Mucosa of rectum (tissue), 2 donors: ENCODE results near the gene SIL1.

ENCODE experiments used
- H3K27ac ChIP-seq, 2 donors: one replicate each; pipeline ENCODE4 v1.7.0; 2013; ENCODE audit warnings: inconsistent platforms in 2 of 2, low read depth in 2 of 2, low read length in 2 of 2
- H3K27me3 ChIP-seq, 2 donors: one replicate each; pipeline ENCODE4 v1.7.0; 2013; ENCODE audit warnings: low read length in 2 of 2; ENCODE audit not compliant: control insufficient read depth in 2 of 2, insufficient read depth in 2 of 2
- H3K36me3 ChIP-seq, 2 donors: one replicate each; pipeline ENCODE4 v1.7.0; 2013; ENCODE audit warnings: low read length in 2 of 2; ENCODE audit not compliant: control insufficient read depth in 2 of 2, insufficient read depth in 2 of 2
- H3K4me1 ChIP-seq, 2 donors: one replicate each; pipeline ENCODE4 v1.7.0; 2013; ENCODE audit warnings: low read length in 2 of 2, mild to moderate bottlenecking in 1 of 2; ENCODE audit not compliant: control insufficient read depth in 2 of 2, insufficient read depth in 2 of 2
- H3K4me3 ChIP-seq, 2 donors: one replicate each; pipeline ENCODE4 v1.7.0; 2013; ENCODE audit warnings: low read length in 2 of 2
- H3K9ac ChIP-seq, 2 donors: one replicate each; pipeline ENCODE4 v1.7.0; 2013; ENCODE audit warnings: low read length in 2 of 2, low read depth in 1 of 2, mild to moderate bottlenecking in 1 of 2
- H3K9me3 ChIP-seq, 2 donors: one replicate each; pipeline ENCODE4 v1.7.0; 2013; ENCODE audit warnings: low read length in 2 of 2; ENCODE audit not compliant: control insufficient read depth in 2 of 2
- donor health status: healthy.
- donor health status: Normal muscosa, but diverticular disease.

The SIL1 gene

DNA sequence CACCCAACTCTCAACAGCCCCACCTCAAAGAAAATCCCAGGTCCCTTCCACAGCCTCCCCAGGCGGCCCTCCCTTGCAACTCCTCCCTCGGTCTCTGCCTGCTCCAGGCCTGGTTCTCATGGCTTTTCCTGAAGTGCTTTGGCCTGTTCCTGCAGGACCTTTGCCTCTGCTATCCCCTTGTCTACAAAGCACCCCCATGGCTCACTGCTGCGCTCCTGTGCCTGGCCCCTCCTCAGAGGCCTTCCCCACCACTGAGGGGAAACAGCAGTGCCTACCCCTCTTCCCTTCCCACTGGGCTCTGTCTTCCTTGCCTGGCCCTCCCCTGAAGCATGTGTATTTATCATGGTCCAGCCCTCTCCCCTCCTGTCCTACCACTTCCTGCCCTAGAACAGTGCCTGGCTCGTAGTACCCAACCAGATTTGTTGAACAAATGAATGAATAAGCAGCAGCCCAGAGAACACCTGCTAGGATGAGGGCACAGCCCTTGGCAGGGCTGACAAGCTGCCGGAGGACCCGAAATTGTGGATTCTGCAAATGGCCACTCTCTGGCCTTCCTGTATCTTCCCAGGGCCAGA, 254.5 kb downstream of the SIL1 start:
- Histone ChIP-seq H3K9ac (no peak overlapping the region), H3K36me3 (peaks cover 5 to 12% of the 10 kb centered on the region in 2 donors), H3K9me3 (no peaks in the 10 kb centered on the region), H3K27me3 (no peaks in the 10 kb centered on the region), H3K4me1 (no peaks in the 10 kb centered on the region), H3K4me3 (no peak overlapping the region), H3K27ac (no peak overlapping the region)

DNA sequence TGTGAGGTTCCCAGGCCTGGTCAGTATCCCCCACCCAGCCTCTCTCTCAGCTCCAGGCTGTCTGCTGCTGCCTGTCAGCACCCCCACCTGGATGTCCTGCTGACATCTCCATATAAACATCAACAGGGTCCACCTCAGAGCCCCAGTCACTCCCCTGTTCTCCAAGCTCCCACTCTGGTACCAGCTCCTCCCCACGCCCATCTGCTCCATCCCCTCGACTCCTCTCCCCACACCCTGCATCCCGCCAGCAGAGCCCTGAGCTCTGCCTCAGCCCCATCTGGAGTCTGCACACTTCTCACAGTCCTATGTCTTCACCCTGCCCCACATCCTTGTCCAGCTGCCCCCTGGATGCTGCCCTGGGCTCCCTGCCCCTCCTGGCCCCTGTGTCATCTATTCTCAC, 255.3 kb downstream of the SIL1 start:
- Histone ChIP-seq H3K27ac (no peak overlapping the region), H3K4me3 (no peak overlapping the region), H3K9ac (no peak overlapping the region), H3K27me3 (no peaks in the 10 kb centered on the region), H3K9me3 (no peaks in the 10 kb centered on the region), H3K4me1 (no peaks in the 10 kb centered on the region), H3K36me3 (peaks cover 5 to 11% of the 10 kb centered on the region in 2 donors)

DNA sequence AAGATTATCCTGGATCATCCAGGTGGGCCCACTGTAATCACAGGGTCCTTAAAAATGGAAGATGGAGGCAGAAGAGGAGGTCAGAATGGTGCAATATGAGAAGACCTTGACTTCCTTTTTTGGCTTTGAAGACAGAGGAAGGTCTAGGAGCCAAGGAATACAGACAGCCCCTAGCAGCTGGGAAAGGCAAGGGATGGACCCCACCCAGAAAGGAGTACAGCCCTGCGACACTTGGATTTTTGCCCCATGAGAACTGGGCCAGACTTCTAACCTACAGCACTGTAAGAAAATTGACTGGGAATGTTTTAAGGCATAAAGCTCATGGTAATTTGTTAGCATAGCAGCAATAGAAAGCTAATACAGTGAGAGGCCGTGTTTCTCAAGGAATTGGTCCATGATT, 256.1 kb downstream of the SIL1 start:
- no peak overlapping the region for H3K27ac ChIP-seq
- H3K9me3 ChIP-seq: no peaks in the 10 kb centered on the region
- H3K9ac ChIP-seq: no peak overlapping the region
- peaks cover under 1 to 3% of the 10 kb centered on the region in 2 donors for H3K36me3 ChIP-seq
- no peaks in the 10 kb centered on the region for H3K27me3 ChIP-seq
- no peak overlapping the region for H3K4me3 ChIP-seq
- no peaks in the 10 kb centered on the region for H3K4me1 ChIP-seq

DNA sequence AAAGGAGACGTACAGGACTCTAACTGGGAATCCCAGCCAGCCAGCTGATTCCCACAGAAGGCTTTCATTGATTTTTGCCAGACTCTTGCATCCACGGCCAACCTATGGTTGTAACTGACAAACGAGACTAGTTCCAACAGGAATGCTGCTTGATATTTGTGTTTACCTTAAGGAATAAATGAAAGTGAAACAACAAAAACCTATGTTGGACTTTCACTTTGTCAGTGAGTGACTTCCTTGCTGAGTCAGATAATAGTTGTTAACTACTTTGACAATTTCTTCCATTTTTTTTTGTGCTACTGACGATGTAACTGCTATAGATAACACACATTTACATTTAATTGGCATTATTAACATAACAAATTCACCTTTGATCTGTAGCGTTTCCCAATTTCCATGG, 259.6 kb downstream of the SIL1 start:
- Histone ChIP-seq H3K9me3 (no peaks in the 10 kb centered on the region), H3K9ac (no peak overlapping the region), H3K4me3 (no peak overlapping the region), H3K27me3 (no peaks in the 10 kb centered on the region), H3K36me3 (peaks cover 20 to 21% of the 10 kb centered on the region in 2 donors), H3K4me1 (no peaks in the 10 kb centered on the region), H3K27ac (no peak overlapping the region)

DNA sequence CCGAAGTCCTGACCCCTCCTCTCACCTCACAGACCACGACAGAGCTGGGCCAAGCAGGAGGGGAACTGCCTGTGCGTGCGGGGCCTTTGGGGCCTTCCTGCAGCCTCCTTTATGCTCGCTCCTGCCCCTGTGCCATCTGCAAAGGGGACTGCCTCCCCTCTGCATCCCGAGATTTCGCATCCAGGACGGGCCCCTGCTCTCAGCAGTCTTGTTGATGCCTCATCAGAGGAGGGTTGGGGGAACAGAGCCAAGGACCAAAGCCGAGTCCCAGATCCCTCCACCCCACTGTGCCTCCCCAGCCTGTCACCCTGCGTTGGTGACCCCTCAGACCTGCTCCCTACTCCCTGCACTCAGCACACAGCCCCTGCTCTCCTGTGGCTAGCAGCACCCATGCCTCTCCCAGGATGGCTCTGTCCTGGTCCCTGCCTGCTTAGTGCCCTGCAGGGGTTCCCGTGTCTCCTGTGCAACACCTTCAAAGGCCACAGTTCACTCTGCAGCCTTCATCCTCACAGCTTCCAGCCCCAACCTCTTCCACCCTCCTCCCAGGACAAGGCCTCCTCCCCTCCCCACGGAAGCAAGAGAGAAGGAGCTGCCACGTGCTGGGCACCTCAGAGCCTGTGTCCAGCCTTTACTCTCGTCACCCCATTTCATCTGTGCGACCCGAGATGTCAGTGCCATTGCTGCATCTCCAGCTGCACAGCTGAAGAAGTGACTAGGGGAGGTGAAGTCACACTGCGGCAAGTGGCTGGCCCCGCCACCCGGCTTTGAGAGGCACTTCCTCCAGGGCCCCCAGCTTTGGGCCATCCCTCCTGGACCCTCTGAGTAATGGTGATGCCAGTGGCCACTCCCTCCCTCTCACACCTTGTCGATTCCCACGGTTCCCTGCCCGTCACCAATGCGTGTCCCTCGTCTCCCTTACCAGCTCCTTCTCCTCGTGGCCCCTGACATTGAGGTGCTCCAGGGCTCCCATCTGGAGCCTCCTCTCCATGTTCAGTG, 260.5 kb downstream of the SIL1 start:
- Histone ChIP-seq H3K9ac (no peak overlapping the region), H3K27me3 (no peaks in the 10 kb centered on the region), H3K9me3 (no peaks in the 10 kb centered on the region), H3K27ac (no peak overlapping the region), H3K36me3 (peaks cover 28 to 29% of the 10 kb centered on the region in 2 donors), H3K4me3 (no peak overlapping the region), H3K4me1 (no peaks in the 10 kb centered on the region)

DNA sequence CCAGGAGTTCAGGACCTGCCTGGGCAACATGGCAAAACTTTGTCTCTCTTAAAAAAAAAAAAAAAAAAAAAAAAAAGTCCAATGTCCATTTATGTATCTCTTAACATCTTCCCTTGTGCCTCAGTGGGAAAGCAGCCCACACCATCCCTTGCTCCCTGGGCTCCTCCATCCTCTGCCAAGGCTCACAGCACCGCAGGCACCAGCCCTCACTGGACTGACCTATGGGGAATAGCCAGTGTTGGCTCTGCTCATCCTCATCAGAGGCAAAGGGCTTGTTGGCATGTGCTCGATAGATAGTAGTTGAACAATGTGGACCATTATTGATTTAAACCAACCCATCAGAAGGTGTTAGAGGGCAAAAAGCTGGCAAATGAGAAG, 261.2 kb downstream of the SIL1 start:
- no peaks in the 10 kb centered on the region for H3K27me3 ChIP-seq
- H3K4me3 ChIP-seq: no peak overlapping the region
- no peaks in the 10 kb centered on the region for H3K4me1 ChIP-seq
- peaks cover 35 to 37% of the 10 kb centered on the region in 2 donors for H3K36me3 ChIP-seq
- no peaks in the 10 kb centered on the region for H3K9me3 ChIP-seq
- no peak overlapping the region for H3K27ac ChIP-seq
- H3K9ac ChIP-seq: no peak overlapping the region

DNA sequence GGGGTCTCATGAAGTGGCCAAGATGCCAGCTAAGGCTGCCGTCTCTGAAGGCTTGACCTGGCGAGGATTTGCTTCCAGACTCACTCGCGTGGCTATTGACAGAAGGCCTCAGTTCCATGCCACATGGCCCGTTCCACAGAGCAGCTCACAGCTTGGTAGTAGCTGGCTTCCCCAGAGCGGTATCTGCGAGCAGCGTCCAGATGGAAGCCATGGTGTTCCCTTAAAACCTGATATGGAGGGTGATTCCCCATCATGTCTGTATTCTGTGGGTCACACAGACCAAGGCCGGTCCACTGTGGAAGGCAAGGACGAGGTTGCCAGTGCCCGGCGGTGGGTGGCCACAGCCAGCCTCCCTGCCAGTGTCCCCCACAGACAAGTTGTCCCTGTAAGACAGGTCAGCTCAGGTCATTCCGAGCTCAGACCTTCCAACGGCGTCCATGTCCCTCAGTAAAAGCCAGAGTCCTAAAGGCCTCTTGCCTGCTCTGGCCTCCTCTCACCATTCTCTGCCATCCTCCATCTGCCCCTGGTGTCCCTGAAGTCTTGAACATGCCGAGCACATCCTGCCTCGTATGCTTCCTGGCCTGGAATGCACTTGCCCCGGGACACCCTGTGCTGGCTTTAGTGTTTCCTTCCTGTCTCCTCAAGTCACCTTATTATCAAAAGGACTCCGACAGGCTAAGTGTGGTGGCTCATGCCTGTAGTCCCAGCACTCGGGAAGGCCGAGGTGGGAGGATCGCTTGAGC, 261.8 kb downstream of the SIL1 start:
- Histone ChIP-seq H3K4me3 (no peak overlapping the region), H3K9me3 (no peaks in the 10 kb centered on the region), H3K36me3 (peaks cover 41 to 42% of the 10 kb centered on the region in 2 donors), H3K27ac (no peak overlapping the region), H3K9ac (no peak overlapping the region), H3K4me1 (no peaks in the 10 kb centered on the region), H3K27me3 (no peaks in the 10 kb centered on the region)

DNA sequence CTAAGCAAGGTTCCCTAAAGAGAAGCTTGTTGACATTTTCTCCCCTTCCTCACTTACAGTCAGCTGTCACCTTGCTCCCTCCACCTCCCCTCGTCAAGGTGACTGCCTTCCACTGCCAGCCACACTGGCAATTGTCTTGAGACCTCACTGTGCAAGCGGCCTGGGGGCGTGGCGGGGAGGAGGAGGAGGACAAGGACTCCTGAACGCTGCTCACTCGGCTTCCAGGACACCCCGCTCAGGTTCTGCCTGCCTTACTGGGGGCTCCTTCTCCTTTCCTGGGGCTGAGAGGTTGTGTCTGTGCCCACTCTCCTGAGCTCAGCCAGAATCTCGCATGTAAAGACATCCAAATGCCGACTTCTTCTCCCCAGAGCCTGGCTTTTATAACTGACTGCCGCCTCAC, 262.7 kb downstream of the SIL1 start:
- H3K27me3 ChIP-seq: no peaks in the 10 kb centered on the region
- peaks cover 50 to 51% of the 10 kb centered on the region in 2 donors for H3K36me3 ChIP-seq
- no peaks in the 10 kb centered on the region for H3K9me3 ChIP-seq
- H3K4me1 ChIP-seq: no peaks in the 10 kb centered on the region
- no peak overlapping the region for H3K27ac ChIP-seq
- H3K4me3 ChIP-seq: no peak overlapping the region
- H3K9ac ChIP-seq: no peak overlapping the region

DNA sequence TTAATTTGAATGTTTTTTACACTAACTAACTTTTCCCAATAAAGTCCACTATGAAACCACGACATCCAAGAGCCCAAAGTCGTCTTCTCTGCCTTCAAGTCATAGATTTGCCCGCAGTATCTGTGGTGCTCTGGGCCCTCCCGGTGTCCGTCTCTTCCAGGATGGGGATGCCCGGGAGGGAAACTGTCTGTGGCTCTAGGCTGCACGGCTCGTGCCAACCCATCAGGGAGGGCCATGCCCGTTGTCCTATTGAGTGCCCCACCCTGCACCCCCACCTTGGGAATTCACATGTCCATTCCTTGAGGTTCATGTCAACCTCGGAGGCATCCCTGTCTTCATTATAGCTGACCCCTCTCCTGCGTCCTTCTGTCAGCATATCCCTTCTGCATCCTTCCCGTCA, 263.2 kb downstream of the SIL1 start:
- no peak overlapping the region for H3K4me3 ChIP-seq
- H3K4me1 ChIP-seq: no peaks in the 10 kb centered on the region
- H3K36me3 ChIP-seq: peaks cover 55 to 56% of the 10 kb centered on the region in 2 donors
- no peaks in the 10 kb centered on the region for H3K27me3 ChIP-seq
- no peak overlapping the region for H3K27ac ChIP-seq
- H3K9me3 ChIP-seq: no peaks in the 10 kb centered on the region
- H3K9ac ChIP-seq: no peak overlapping the region
